Endodermal cell (in vitro differentiated cells): Measurements from ENCODE around the gene RPS21. TPM values are rescaled to one million over a fixed set of nuclear protein-coding genes. Genes with fewer than 3 reads are reported as not detected.

ENCODE experiments used
- DNase-seq: peaks from one replicate; pipeline ENCODE4 v3.0.0-alpha.2; 2017
- H3K27ac ChIP-seq: 2 replicates; pipeline ENCODE4 v1.5.1; 2013; ENCODE audit warnings: mild to moderate bottlenecking, low read depth, low read length, moderate library complexity
- H3K27me3 ChIP-seq: 2 replicates; pipeline ENCODE4 v1.6.1; 2013; ENCODE audit warnings: mild to moderate bottlenecking, low read length, moderate library complexity; ENCODE audit not compliant: insufficient read depth, control insufficient read depth, poor library complexity, severe bottlenecking
- H3K36me3 ChIP-seq: 2 replicates; pipeline ENCODE4 v1.7.0; 2013; ENCODE audit warnings: mild to moderate bottlenecking, low read length, moderate library complexity; ENCODE audit not compliant: control insufficient read depth, insufficient read depth
- H3K4me1 ChIP-seq: one replicate; pipeline ENCODE4 v1.7.0; 2013; ENCODE audit warnings: low read length; ENCODE audit not compliant: control insufficient read depth, insufficient read depth
- H3K4me3 ChIP-seq: 2 replicates; pipeline ENCODE4 v1.5.1; 2013; ENCODE audit warnings: mild to moderate bottlenecking, low read length, moderate library complexity
- H3K9ac ChIP-seq: 2 replicates; pipeline ENCODE4 v1.6.1; 2013; ENCODE audit warnings: mild to moderate bottlenecking, low read length, moderate library complexity; ENCODE audit not compliant: poor library complexity, severe bottlenecking; ENCODE audit errors: extremely low read depth
- H3K9me3 ChIP-seq: 2 replicates; pipeline ENCODE4 v1.6.1; 2013; ENCODE audit warnings: mild to moderate bottlenecking, low read length, moderate library complexity; ENCODE audit not compliant: control insufficient read depth
- H3K27ac Mint-ChIP-seq: 2 replicates; pipeline ENCODE4 v1.8.0; 2020; ENCODE audit warnings: mixed read lengths
- H3K27me3 Mint-ChIP-seq: 2 replicates; pipeline ENCODE4 v1.8.0; 2021; ENCODE audit warnings: mild to moderate bottlenecking, mixed read lengths; ENCODE audit not compliant: insufficient read depth
- H3K36me3 Mint-ChIP-seq: 2 replicates; pipeline ENCODE4 v1.8.0; 2020; ENCODE audit warnings: low read depth, mixed read lengths
- H3K4me1 Mint-ChIP-seq: 2 replicates; pipeline ENCODE4 v1.8.0; 2020; ENCODE audit warnings: mixed read lengths
- H3K4me3 Mint-ChIP-seq: 2 replicates; pipeline ENCODE4 v1.8.0; 2020; ENCODE audit warnings: mild to moderate bottlenecking, moderate library complexity, mixed read lengths
- H3K9me3 Mint-ChIP-seq: 2 replicates; pipeline ENCODE4 v1.8.0; 2020; ENCODE audit warnings: mild to moderate bottlenecking, mixed read lengths
- WGBS, 2 experiments: methylation state at CpG; one replicate each; pipeline versions ENCODE4 v1.1.5 to v1.1.7; 2013; ENCODE audit warnings: missing lambda C conversion rate in 2 of 2, mixed read lengths in 1 of 2; ENCODE audit not compliant: insufficient coverage in 1 of 2, insufficient read length in 1 of 2; 5-methylcytosine and 5-hydroxymethylcytosine counted together
- total RNA-seq, 2 donors: library from RNA; stranded (reverse); fragmentation: NEBNext Ultra II Directional in 1 of 2; extraction: Animal tissue kit (Norgen Biotek cat#: 25700) in 1 of 2; gene quantifications; 2 replicates in 1 of 2; 3 replicates in 1 of 2; pipeline ENCODE4 v1.2.1, GENCODE V29; 2021
- TF ChIP-seq, protein P1 (sequence below): fragments of 200-600 bp; sonication (generic); conservative IDR thresholded peaks from 2 replicates; pipeline ENCODE4 v1.5.0; 2021; ENCODE audit warnings: antibody characterized with exemption, mild to moderate bottlenecking

Gene RPS21
- total RNA-seq, 2 donors from 2014 or later = 1,288 to 1,382 TPM

DNA sequence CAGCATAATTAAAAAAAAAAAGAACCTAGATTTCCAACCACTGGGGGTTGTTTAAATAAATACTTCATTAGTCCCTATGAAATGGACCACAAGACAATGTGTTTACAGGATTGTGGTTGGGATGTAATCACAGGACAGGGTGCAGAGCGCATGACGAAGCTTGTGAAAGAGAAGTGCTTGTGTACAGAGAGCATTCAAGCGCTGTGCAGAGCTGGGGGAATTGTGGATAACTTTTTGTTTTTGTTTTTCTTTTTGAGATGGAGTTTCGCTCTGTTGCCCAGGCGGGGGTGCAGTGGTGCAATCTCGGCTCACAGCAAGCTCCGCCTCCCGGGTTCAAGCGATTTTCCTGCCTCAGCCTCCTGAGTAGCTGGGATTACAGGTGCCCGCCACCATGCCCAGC, 42.1 kb upstream of the RPS21 start:
- H3K9ac ChIP-seq = no peak overlapping the region
- H3K27ac Mint-ChIP-seq = no peak overlapping the region
- WGBS, 2 experiments = 96 to 97% methylated on average over 5 to 10 of the region's 10 CpGs
- H3K4me1 Mint-ChIP-seq = no peaks in the 10 kb centered on the region
- no peak overlapping the region for H3K4me3 Mint-ChIP-seq
- no peaks in the 10 kb centered on the region for H3K27me3 Mint-ChIP-seq
- no peak overlapping the region for H3K4me3 ChIP-seq
- H3K36me3 Mint-ChIP-seq = peaks cover 67% of the 10 kb centered on the region
- no peak for DNase-seq
- peaks cover 4% of the 10 kb centered on the region for H3K9me3 ChIP-seq
- no peak overlapping the region for H3K27ac ChIP-seq
- TF ChIP-seq, protein P1, sequence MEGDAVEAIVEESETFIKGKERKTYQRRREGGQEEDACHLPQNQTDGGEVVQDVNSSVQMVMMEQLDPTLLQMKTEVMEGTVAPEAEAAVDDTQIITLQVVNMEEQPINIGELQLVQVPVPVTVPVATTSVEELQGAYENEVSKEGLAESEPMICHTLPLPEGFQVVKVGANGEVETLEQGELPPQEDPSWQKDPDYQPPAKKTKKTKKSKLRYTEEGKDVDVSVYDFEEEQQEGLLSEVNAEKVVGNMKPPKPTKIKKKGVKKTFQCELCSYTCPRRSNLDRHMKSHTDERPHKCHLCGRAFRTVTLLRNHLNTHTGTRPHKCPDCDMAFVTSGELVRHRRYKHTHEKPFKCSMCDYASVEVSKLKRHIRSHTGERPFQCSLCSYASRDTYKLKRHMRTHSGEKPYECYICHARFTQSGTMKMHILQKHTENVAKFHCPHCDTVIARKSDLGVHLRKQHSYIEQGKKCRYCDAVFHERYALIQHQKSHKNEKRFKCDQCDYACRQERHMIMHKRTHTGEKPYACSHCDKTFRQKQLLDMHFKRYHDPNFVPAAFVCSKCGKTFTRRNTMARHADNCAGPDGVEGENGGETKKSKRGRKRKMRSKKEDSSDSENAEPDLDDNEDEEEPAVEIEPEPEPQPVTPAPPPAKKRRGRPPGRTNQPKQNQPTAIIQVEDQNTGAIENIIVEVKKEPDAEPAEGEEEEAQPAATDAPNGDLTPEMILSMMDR = no peak
- no peaks in the 10 kb centered on the region for H3K27me3 ChIP-seq
- H3K4me1 ChIP-seq = no peaks in the 10 kb centered on the region
- peaks cover 11% of the 10 kb centered on the region for H3K9me3 Mint-ChIP-seq
- peaks cover 78% of the 10 kb centered on the region for H3K36me3 ChIP-seq

DNA sequence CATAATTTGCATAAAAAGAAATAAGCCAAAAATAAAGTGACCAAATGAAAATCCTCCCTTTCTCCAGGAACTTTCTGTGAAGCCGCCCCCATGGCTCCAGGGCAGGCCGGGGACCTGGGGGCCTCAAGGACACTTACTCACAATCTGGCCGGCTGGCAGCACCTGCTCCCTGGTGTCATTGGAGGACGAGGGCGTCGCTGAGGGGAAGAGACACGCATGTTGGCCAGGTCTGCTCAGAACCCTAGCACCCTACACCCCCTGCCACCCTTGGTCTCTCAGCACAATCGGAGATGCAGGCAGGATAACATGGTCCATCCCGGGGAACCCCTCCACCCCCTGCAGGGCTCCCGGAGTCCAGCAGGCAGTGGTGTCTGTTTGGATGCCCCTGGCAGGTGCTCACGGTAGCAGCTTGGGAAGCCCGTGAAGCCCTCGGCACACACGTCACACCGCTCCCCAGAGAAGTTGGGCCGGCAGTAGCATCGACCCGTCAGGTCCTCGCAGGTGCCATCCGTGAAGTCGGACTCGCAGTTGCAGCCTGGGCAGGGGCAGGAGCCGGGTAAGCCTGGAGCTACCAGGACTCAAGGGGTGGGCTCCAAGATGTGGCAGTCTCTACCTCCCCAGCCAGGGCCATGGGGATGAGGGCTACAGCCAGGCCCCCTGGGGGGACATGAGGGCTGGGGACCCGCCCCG, 41.1 kb upstream of the RPS21 start:
- Histone ChIP-seq H3K4me3 (no peak overlapping the region), H3K9me3 (peaks cover 9% of the 10 kb centered on the region), H3K27me3 (no peaks in the 10 kb centered on the region), H3K9ac (no peak overlapping the region), H3K36me3 (peaks cover 81% of the 10 kb centered on the region), H3K27ac (no peak overlapping the region), H3K4me1 (no peaks in the 10 kb centered on the region)
- Mint-ChIP-seq H3K36me3 (peaks cover 72% of the 10 kb centered on the region), H3K9me3 (peaks cover 14% of the 10 kb centered on the region), H3K4me3 (no peak overlapping the region), H3K4me1 (no peaks in the 10 kb centered on the region), H3K27ac (no peak overlapping the region), H3K27me3 (no peaks in the 10 kb centered on the region)
- WGBS, 2 experiments = 88 to 91% methylated on average over 15 to 25 of the region's 25 CpGs
- TF ChIP-seq, protein P1 = no peak
- DNase-seq = no peak

DNA sequence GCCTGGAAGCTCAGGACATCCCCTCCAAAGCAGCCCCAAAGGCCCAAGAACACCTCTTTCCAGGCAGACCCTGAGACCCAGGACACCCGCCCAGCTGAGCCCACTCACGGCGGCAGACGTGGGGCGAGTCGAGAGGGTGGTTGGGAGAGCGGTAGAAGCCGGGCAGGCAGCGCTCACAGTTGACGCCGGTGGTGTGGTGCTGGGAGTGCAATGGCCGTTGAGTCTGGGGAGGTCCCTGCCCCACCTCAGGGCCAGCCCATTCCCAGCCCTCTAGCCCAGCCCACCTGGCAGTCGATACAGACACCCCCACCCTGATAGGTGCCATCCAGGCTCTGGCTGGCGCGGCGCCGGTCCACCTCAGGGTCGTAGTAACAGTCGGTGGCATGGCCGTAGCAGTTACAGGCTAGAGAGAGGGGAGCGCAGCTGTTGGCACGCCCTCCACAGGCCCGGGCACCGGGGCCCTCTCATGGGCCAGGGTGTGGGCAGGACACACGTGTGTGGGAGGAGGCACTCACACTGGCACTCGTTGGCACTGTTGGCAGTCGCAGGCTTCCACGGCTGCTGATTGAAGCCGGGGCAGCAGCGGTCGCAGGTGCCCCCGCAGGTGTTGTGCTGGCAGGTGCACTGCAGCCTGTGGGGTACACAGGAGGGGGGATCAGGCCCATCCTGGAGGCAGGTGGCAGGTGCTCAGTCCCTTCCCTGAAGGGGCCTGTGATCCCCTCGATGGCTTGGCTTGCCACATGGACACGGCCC, 40.3 kb upstream of the RPS21 start:
- Mint-ChIP-seq H3K4me3 (no peak overlapping the region), H3K9me3 (peaks cover 14% of the 10 kb centered on the region), H3K27me3 (no peaks in the 10 kb centered on the region), H3K36me3 (peaks cover 71% of the 10 kb centered on the region), H3K27ac (no peak overlapping the region), H3K4me1 (no peaks in the 10 kb centered on the region)
- H3K27ac ChIP-seq = no peak overlapping the region
- WGBS, 2 experiments = 96% methylated on average over 29 to 34 of the region's 34 CpGs
- H3K4me3 ChIP-seq = no peak overlapping the region
- TF ChIP-seq, protein P1 = no peak
- no peak overlapping the region for H3K9ac ChIP-seq
- H3K4me1 ChIP-seq = no peaks in the 10 kb centered on the region
- peaks cover 9% of the 10 kb centered on the region for H3K9me3 ChIP-seq
- H3K27me3 ChIP-seq = no peaks in the 10 kb centered on the region
- H3K36me3 ChIP-seq = peaks cover 82% of the 10 kb centered on the region
- no peak for DNase-seq
